Adrenal gland (tissue), 5 donors: Measurements from ENCODE around the gene LPP.

Experiments
- CTCF ChIP-seq, 6 experiments: fragments of 450-650 bp in 4 of 6; fragments of 200-600 bp in 2 of 6; sonication (generic) in 1 of 6; IDR thresholded peaks; 1 replicate in 5 of 6; 2 replicates in 1 of 6; pipeline versions ENCODE4 v1.5.1 to v1.8.0; 2016 to 2021; ENCODE audit warnings: antibody characterized with exemption in 6 of 6, mild to moderate bottlenecking in 2 of 6, moderate library complexity in 1 of 6
- POLR2A ChIP-seq, 2 donors: fragments of 450-650 bp; IDR thresholded peaks; one replicate each; pipeline ENCODE4 v1.6.1; 2017; ENCODE audit warnings: antibody characterized with exemption in 2 of 2, mild to moderate bottlenecking in 2 of 2, moderate library complexity in 1 of 2
- donor health status: DM: no; HTN: no; CAD: no.

DNA sequence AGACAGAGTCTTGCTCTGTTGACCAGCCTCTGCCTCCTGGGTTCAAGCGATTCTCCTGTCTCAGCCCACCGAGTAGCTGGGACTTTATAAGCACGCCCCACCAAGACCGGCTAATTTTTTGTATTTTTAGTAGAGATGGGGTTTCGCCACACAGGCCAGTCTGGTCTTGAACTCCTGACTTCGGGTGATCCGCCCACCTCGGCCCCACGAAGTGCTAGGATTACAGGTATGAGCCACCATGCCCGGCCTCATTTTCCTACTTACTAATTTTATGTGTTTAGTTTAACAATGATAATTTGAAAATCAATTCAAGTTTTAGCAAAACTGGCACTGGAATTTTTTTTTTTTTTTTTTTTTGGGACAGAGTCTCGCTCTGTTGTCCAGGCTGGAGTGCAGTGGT is 336.5 kb downstream of the LPP start:
- TF ChIP-seq POLR2A (IDR thresholded peaks at IDR 0.05) (no peak), CTCF (IDR thresholded peaks at IDR 0.05) (no peak)
